ENCODE results near the gene HDAC6.

HDAC6 gene

DNA sequence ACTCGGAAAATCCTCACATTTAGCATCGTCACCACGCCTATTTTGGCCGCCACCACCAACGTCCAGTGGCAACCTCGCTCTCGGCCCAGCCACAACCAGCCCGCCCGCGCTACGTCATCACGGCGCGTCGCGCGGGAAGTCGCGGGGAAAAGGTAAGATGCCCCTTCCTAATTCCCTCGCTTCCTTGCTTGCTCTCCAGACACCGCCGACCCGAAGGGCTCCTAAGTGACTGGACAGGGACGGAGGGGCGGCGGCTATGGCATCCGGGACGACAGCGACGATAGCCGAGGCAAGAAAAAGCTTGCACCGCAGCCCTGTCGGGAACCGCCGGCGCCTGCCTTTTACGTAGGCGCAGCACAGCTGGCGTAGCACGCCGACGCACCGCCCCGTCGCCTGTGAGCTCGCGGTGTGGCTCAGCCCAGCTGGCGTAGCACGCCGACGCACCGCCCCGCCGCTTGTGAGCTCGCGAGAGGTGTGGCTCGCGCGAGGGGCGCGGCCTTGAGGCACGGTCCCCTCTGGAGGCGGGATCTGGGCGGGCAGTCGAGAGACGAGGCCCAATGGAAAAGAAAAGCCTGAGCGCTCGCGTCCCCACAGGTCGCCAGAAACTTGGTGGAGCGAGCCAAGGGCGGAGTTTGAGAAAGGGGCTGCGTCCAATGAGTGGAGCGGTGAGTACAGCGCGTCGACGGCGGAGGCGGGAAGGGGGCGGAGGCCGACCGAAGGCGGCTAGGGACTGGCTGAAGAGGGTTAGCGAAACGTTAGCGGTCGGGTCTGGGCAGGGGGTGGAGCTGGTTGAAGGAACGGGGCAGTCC is at the start of gene HDAC6:
Gene HDAC6, plus strand, starts transcription at position 788 of the 809 bp plus-strand sequence. CDS start 626 bp downstream, outside the sequence.
- peak; percentile 91 for DNase-seq (ENCODE audit: low read depth)

DNA sequence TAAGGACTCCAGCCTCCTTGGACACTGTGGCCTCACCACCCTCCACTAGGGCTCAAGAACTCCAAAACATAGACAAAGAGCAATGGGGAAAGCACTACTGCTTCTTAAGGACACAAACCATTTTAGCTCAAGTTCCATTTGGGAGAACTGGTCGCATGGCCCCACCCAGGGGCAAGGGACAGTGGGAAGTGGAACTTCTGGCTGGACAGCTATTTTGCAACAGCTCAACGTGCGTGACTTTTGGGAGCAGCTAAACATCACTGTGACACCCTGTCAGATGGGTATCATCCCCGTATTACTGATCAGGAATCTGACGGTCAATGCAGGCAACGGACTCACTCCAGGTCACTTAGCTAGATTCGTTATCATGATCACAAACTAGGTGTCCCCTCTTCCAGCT is 49.4 kb upstream of the HDAC6 start:
- DNase-seq (ENCODE audit: low read depth): no peak

DNA sequence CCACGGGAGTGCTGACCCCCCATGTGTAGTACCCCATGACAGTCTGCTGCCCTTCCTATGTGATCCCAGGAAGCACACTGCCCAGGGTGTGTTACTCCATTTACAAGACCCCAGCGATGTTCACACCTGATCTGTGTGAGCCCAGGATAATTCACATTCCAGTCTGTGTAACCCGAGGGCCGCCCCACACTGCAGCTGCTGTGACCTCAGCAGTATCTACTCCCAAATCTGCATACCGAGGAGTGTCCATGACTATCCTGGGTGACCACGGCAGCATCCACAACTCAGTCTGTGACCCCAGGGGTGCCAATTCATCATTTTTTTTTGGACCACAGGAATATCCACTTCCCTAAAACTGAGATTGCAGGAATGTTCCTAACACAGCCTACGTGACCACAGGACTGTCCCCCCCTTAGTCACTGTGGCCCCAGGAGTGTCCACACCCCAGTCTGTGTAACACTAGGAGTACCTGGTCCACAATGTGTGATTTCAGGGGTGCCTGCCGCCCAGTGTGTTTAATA is 48.1 kb upstream of the HDAC6 start:
- DNase-seq (ENCODE audit: low read depth): no peak

DNA sequence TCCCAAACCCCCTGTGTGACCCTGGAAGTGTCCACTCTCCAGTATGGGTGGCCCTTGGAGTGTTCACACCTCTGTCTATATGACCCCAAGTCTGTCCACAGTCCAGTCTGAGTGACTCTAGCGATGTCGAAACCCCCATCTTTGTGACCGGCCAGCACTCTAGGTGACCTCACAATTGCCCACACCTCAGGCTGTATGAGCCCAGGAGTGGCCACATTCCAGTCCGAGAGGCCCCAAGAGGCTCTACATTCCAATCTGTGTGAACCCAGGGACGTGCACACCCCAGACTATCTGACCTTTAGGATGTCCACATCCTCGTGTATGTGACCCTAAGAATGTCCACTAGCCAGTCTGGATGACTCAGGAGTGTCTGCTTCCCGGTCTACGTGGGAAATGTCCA is 47.6 kb upstream of the HDAC6 start:
- DNase-seq (ENCODE audit: low read depth): no peak

DNA sequence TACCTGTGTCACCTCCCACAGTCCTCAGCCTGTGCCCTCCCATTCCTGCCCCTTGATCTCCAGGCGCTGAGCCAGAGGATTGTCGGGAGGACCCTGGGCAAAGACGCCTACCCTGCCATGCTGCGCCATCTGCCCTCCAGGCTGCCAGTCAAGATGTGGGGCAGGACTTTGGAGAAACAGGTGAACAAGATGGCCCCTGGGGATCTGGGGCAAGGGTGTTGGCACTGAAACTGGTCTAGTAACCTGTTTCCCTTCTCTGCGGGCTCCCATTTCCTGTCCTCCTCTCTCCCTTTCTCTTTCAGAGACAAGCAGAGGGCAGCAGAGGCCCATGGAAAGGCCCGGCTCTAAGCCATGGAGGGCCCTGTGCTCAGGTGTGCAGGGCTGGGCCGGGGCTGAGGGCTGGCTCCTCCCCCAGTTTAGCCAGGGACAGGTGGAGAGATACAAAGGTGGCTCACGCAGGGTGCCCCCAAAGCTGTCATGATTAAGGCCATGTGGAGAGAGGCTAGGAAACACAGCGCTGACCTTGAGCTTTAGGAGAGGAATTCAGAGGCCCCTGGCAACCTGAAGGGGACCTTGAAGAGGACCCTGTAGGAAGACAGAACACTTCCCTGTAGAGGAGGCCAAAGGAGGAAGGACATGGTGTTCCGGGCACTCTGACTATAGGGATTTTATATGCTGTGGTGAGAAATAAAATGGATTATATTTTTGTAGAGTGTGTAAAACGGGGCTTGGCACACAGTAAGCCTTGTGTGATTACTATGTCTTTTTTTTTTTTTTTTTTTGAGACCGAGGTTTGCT is 40.0 kb upstream of the HDAC6 start, which contains the start of gene GLOD5:
Gene GLOD5, plus strand, starts transcription at position 74 of the 798 bp plus-strand sequence. Its CDS starts 44 bp downstream, at position 118.
- no peak for DNase-seq (ENCODE audit: low read depth)

DNA sequence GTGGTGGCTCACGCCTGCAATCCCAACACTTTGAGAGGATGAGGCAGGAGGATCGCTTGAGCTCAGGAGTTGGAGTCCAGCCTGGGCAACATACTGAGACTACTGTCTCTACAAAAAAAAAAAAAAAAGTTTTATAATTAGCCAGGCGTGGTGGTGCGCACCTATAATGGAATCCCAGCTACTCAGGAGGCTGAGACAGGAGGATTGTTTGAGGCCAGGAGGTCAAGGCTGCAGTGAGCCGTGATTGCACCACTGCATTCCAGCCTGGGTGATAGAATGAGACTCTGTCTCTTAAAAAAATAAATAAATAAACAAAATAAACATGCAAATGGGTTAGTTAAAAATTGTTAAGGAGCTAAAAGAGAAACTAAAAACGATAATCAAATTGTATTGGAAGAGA is 32.6 kb upstream of the HDAC6 start:
- no peak for DNase-seq (ENCODE audit: low read depth)

DNA sequence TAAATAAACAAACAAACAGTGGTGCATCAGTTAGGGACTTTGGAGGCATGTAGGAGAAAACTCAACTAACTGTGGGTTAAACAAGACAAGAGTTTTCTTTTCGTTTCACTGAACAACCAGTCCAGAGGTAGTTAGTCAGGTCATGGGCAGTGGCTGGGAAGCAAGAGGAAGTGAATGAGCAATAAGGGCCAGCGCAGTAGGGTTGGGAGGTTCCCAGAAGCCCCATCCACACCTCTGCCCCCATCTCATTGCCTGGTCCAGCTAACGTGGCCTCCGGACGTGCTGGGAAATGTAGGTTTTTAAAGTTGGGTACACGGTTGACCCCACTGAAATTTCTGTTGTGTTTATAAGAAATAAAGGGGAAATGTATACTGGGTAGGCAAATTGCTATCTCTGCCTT is 31.6 kb upstream of the HDAC6 start:
- DNase-seq (ENCODE audit: low read depth): no peak

DNA sequence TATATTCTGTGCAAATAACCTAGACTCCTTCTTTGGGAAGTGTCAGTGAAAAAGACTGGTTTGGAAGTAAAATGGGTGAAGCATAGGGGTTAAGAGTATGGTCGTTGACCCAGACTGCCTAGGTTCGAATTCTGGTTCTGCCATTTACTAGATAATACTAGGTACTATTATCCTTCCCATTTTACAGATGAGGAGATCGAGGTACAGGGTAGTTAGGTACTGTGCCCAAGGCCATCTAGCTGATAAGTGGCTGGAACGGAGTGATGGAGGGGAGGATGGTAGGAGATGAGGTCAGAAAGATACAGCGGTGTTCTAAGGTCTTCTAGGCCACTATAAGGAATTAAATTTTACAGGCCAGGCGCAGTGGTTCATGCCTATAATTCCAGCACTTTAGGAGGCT is 29.3 kb upstream of the HDAC6 start:
- no peak for DNase-seq (ENCODE audit: low read depth)

DNA sequence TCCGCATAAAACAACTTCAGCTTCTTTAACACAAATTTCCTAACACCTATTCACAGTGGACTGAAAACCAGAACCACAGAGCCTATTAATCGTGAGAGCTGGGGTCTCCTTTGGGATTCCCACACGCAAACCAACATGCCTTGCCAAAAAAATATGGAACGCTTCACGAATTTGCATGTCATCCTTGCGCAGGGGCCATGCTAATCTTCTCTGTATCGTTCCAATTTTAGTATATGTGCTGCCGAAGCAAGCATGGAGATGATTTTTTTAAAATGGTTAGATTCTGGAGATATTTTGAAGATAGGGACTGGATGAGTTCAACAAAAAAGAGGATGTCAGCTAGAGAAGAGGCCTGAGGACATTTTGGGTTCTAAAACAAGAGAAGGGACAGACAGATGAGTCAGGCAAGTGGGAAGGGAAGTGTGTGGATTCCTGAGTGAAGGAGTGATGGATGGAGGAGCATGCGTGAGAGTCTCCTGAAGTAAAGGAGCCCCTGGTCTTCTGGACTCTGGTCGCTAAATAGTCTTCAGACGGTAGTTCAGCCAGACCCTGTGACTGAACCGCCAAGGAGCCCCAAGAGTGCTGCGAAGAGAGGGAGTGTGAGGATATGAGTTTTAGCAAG is 24.9 kb upstream of the HDAC6 start:
- no peak for DNase-seq (ENCODE audit: low read depth)

DNA sequence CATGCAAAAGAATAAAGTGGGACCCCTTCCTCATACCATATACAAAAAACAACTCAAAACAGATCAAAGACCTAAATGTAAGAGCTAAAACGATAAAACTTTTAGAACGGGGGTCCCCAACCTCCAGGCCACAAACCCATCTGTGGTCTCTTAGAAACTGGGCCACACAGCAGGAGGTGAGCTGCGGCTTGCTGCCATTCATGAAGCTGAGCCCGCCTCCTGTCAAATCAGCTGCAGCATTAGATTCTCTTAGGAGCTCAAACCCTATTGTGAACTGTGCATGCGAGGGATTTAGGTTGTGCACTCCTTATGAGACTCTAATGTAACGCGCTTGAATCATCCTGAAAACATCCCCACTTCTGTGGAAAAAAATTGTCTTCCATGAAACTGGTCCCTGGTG is 22.5 kb upstream of the HDAC6 start:
- no peak for DNase-seq (ENCODE audit: low read depth)

DNA sequence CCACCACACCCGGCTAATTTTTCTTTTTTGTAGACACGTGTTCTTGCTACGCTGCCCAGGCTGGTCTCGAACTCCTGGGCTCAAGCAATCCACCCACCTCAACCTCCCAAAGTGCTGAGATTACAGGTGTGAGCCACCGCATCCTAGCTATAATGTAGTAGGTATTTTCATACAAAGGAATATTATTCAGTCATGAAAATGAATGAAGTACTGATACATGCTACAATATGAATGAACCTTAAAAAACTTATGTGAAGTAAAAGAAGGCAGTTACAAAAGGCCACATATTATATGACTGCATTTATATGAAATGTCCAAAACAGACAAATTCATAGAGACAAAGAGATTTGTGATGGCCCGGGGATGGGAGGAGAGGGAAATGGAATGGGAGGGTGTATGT is 20.2 kb upstream of the HDAC6 start:
- no peak for DNase-seq (ENCODE audit: low read depth)

DNA sequence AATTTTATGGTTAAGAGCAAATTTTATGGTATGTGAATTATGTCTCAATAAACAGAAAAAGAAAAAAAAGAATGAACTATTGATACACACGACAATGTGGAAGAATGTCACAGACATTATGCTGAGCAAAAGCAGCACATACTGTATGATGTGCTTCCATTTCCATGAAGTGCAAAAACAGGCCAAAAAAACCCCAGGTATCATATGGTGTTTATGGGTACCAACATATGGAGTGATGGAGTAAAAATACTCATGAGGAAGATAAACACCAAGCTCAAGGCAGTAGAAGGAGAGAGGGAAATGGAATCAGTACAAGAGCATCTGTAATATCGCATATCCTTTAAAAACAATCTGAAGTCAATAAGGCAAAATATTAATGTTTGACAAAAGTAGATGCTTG is 19.7 kb upstream of the HDAC6 start:
- DNase-seq (ENCODE audit: low read depth): no peak

DNA sequence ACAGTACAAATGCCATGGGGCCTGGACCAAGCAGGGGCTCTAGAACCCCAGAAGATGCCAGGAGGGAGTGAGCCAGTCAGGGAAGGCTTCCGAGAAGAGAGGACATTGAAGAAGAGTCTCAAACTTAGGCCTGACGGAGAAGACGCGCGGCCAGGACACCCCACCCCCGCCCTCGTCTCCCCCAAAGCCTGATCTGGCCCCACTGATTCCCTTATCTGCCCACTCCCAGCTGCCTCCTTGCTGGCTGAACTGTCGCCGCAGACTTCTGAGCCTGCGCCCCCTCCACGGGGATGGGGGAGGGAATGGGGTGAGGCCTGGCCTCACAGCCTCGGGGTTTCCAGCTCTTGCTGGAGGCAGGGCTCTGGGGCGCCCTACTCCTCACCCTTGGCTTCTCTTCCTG is 19.1 kb upstream of the HDAC6 start:
- DNase-seq (ENCODE audit: low read depth): no peak

DNA sequence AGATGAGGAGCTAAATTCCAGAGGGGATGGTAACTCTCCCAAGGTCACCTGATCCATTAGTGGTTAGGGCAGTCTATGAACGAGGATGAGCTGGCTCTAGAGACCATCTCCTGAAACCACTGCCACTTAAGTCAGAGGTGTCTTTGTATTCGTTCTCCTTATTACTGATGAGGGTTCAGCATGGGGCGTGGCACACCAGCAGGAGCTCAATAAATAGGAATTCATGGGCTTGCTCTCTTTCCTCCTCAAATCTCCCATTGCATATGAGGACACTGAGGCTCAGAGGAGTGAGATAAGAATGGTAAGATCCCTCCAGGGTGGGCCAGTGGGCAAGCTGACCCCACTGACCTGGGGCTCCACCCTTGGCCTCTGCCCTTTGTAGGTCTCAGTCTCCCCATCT is 17.1 kb upstream of the HDAC6 start:
- no peak for DNase-seq (ENCODE audit: low read depth)

DNA sequence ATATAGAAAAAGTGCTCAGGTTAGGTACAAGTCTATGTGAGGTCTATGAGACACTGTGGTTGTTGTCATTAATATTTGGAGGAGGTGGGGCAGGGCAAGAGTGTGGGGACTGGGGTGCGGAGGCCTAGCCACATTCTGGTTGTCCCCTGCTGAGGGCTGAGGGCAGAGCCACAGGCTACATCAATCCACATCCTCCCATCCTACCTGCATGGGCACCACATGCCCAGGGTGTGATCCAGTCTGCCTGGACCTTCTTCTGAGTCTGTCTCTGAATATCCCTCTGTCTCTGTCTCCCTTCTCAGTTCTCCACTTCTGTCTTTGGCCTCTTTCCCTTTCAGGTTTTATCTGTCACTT is 16.7 kb upstream of the HDAC6 start:
- DNase-seq (ENCODE audit: low read depth): no peak

DNA sequence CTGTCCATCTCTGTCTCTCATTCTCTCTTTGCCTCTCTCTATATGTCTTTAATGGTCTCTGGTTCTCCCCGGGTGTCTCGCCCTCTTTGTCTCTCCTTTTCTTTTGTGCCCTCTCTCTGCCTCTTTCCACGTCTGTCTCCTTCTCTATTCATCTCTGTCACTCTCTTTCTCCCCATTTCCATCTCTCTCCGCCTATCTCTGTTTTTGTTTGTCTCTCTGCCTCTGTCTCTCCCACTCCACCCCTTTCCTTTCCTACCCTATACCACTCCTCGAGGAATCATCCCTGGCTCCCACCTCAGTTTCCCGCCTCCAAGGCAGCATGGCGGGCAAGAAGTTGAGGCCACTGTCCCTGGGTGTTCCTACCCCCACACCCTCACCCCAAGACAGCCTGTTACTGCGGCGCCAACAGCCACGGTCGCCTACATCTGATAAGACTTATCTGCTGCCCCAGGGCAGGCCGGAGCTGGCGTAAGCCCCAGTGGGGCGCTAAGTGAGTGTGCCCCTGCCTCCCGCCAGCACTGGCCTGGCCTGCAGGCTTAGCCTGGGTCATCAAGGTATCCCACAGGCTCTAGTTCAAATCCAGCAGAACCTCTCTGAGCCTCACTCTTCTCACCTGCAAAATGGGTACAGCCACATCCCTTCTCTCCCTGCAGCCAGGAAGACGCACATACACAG is 16.2 kb upstream of the HDAC6 start:
- DNase-seq (ENCODE audit: low read depth): no peak

DNA sequence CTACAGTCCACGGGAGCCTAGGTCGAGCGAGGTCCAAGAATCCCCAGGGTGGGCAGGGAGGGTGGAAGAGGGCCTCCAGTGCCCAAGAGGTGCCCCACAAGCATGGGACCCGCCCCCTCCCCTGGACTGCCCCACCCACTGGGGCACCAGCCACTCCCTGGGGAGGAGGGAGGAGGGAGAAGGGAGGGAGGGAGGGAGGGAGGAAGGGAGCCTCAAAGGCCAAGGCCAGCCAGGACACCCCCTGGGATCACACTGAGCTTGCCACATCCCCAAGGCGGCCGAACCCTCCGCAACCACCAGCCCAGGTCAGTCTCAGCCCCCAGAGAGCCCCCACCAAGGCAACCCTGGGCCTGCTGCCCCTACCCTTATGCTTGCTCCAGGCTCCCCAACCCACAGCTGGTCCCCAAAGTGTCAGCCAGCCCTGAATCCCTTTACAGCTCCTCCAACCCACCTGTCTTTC is 15.5 kb upstream of the HDAC6 start, which contains the start of gene GATA1:
Gene GATA1, plus strand, starts transcription at position 250 of the 460 bp plus-strand sequence. CDS start 4,520 bp downstream, outside the sequence.
- DNase-seq (ENCODE audit: low read depth): no peak

DNA sequence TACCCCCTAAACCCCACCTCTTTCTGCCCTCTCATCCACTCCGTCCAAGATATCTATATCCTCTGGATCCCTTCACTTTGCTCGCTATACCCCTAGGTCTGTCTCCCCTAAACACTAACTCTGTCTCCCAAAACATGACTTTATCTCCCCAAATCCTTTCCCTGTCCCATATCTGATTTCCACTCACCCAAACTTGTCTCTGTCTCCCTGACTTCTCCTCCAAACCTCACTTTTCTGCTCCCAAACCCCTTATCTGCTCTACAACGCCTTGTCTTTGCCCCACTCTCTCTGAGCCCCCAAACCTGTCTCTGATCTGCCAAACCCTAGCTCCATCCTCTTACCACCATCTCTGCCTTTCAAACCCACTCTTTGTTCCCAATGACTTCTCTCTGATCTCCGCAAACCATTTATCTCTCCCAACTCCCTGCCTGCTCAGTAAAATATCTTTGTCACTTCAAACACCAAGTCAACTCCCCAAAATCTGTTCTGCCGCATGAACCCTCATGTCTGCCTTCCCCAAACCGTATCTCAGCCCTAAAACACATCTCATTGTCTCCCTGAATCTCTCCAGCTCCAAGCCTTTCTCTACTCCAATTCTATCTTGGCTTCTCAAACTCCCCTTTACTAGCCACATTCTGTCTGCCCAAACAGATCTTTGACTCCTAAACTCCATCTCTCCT is 14.9 kb upstream of the HDAC6 start:
- no peak for DNase-seq (ENCODE audit: low read depth)

DNA sequence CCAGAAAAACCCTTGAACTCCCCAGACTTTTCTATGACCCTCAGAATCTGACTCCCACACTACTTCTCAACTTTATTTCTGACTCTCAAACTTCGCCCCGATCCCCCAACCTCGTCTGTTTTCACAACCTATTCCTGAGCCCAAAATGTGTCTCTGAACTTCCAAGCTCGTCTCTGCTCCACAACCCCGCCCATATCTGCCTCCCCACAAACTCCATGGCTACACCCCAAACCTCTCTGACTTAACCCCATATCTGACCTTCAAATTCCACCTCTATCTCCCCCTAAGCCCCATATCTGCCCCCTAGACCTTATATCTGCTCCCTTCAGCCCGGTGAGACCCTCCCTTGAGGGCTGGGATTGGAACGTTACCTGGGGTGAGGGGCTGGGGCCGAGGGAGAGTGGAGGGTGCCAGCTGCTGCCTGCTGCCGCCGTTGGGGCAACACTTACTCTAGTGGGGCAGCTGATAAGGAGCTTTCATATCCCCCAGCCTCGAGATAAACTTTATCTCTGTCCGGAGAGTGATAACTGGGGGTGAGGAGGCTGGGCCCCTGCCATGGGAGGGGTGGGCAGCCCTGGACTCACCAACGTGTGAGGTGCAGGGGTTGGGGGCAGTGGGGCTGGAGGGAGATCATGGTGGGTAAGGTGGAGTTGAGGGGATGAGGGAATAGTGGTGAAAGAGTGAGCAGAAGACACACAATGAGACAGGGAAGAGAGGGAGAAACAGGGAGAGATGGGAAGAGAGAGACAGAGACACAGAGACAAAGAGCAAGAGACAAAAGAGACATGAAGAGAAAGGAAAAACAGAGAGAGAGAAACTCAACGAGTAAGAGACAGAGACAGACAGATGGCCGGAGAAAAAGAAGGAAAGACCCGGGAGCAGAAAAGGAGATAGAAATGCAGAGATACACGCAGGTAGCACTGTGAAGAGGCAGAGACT is 14.1 kb upstream of the HDAC6 start:
- DNase-seq (ENCODE audit: low read depth): no peak
